Lower leg skin (tissue), 3 donors: ENCODE results near the gene CDKAL1.

Source experiments
- POLR2A ChIP-seq, 2 donors: fragments of 450-650 bp; IDR thresholded peaks; one replicate each; pipeline ENCODE4 v1.6.1; 2016 to 2017; ENCODE audit warnings: antibody characterized with exemption in 2 of 2, mild to moderate bottlenecking in 1 of 2, moderate library complexity in 1 of 2
- TF ChIP-seq, protein P1 (sequence below), 3 donors: fragments of 450-650 bp; IDR thresholded peaks; one replicate each; pipeline ENCODE4 v1.5.1; 2016; ENCODE audit warnings: antibody characterized with exemption in 3 of 3, mild to moderate bottlenecking in 3 of 3, moderate library complexity in 2 of 3

DNA sequence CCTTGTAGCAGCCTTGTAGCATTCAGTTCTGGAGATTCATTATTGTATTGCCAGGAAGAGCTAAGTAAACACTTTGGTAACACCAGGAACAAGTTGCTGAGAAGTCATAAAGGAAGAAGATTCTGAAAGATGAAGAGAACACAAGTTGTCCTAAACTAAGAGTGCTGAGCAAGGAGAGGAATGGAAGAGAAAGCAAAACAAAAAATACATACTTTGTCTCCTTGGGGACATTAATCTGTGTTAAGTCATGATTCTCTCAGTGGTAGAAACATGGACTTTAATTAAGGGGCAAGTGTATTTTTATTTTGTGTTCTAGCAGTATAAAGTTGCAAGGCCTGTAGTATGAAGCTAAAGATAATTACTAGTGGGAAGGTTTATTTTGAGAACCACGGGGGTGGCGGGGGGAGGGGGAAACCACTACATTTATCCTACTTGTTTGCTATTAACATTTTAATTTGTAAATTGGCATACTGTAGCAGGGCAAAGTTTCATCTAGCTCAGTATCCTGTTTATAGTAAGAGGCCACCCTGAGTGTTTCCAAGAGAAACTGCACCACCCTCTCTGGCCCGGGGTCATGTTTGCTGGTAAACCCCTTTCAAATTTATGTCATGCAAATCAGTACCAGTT lies 463.0 kb downstream of the CDKAL1 start:
- TF ChIP-seq, protein P1, sequence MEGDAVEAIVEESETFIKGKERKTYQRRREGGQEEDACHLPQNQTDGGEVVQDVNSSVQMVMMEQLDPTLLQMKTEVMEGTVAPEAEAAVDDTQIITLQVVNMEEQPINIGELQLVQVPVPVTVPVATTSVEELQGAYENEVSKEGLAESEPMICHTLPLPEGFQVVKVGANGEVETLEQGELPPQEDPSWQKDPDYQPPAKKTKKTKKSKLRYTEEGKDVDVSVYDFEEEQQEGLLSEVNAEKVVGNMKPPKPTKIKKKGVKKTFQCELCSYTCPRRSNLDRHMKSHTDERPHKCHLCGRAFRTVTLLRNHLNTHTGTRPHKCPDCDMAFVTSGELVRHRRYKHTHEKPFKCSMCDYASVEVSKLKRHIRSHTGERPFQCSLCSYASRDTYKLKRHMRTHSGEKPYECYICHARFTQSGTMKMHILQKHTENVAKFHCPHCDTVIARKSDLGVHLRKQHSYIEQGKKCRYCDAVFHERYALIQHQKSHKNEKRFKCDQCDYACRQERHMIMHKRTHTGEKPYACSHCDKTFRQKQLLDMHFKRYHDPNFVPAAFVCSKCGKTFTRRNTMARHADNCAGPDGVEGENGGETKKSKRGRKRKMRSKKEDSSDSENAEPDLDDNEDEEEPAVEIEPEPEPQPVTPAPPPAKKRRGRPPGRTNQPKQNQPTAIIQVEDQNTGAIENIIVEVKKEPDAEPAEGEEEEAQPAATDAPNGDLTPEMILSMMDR (IDR thresholded peaks at IDR 0.05), result no peak
- TF ChIP-seq POLR2A (IDR thresholded peaks at IDR 0.05), result no peak
